Thyroid gland (tissue), 4 donors: ENCODE measurements around the gene TST.

ENCODE experiments used
- CTCF ChIP-seq, 6 experiments: fragments of 200-600 bp in 3 of 6; fragments of 450-650 bp in 3 of 6; sonication (generic) in 3 of 6; IDR thresholded peaks; one replicate each; pipeline ENCODE4 v1.5.1; 2016 to 2019; ENCODE audit warnings: antibody characterized with exemption in 6 of 6, mild to moderate bottlenecking in 2 of 6, inconsistent platforms in 1 of 6, moderate library complexity in 1 of 6
- POLR2A ChIP-seq, 2 donors: fragments of 450-650 bp; IDR thresholded peaks; one replicate each; pipeline ENCODE4 v1.6.1; 2017; ENCODE audit warnings: antibody characterized with exemption in 2 of 2, mild to moderate bottlenecking in 2 of 2, moderate library complexity in 1 of 2

GRCh38 chr22:37036655-37037377 lies 17.6 kb upstream of the TST start:
- TF ChIP-seq POLR2A (IDR thresholded peaks at IDR 0.05): no peak
- TF ChIP-seq CTCF (IDR thresholded peaks at IDR 0.05): no peak
